GM12878 (cell line): Measurements from ENCODE around the gene UBAP1L. TPM values are rescaled to one million over a fixed set of nuclear protein-coding genes. Genes with fewer than 3 reads are reported as not detected.

ENCODE experiments used
- ATAC-seq: fragments of 200-7000 bp; cut with Tn5 transposase; 3 replicates; pipeline ENCODE4 v1.9.1; 2020; ENCODE audit warnings: mild to moderate bottlenecking, moderate library complexity
- BruUV-seq: library from RNA; stranded (reverse); fragments of 400-500 nt; replicated peaks from 2 replicates; lab custom pipeline; 2021; lab: Mats Ljungman, UMichigan
- CTCF ChIA-PET: fragments of 300-600 bp; sonication (Branson Sonifier 250); formaldehyde crosslinking; extraction: SDS; loops from one replicate; lab custom pipeline; 2021; ENCODE audit warnings: inconsistent platforms; lab: Yijun Ruan, JAX
- POLR2A ChIA-PET: fragments of 350-600 bp; formaldehyde crosslinking; extraction: SDS; loops from one replicate; lab custom pipeline; 2021; ENCODE audit warnings: inconsistent platforms; lab: Charles Lee
- RAD21 ChIA-PET: fragments of 300-600 bp; sonication (Branson Sonifier 250); formaldehyde crosslinking; loops from one replicate; lab custom pipeline; 2023; ENCODE audit warnings: antibody characterized with exemption; ENCODE audit not compliant: unreplicated experiment; lab: Charles Lee
- SMC1A ChIA-PET: fragments of 300-600 bp; sonication (Branson Sonifier 250); formaldehyde crosslinking; loops from one replicate; lab custom pipeline; 2023; ENCODE audit not compliant: unreplicated experiment, uncharacterized antibody; lab: Charles Lee
- DNase-seq: peaks from one replicate; pipeline ENCODE4 v3.0.0-alpha.2; 2011; ENCODE audit warnings: low read depth, low spot score
- FAIRE-seq: peaks from 3 replicates; lab custom pipeline; 2011; peaks lifted over from hg19 to GRCh38; lab: Jason Lieb, UNC
- H2AFZ ChIP-seq: 2 replicates; pipeline ENCODE4 v1.6.0; 2011; ENCODE audit warnings: low read depth, low read length, control low read depth; ENCODE audit not compliant: control insufficient read depth
- H3K27ac ChIP-seq: 2 replicates; pipeline ENCODE4 v1.5.1; 2011; ENCODE audit warnings: control low read depth; ENCODE audit not compliant: control insufficient read depth, insufficient read depth
- H3K27me3 ChIP-seq, 2 experiments: replicated peaks in 1 of 2; 2 replicates each; pipeline versions ENCODE4 v1.6.0 to v1.6.1; 2011; ENCODE audit warnings: low read length in 1 of 2; ENCODE audit not compliant: control insufficient read depth in 2 of 2, insufficient read depth in 2 of 2
- H3K36me3 ChIP-seq, 2 experiments: 2 replicates each; pipeline ENCODE4 v1.5.1; 2011; ENCODE audit warnings: low read length in 1 of 2; ENCODE audit not compliant: control insufficient read depth in 2 of 2, insufficient read depth in 2 of 2
- H3K4me1 ChIP-seq: 2 replicates; pipeline ENCODE4 v1.6.1; 2011; ENCODE audit warnings: mild to moderate bottlenecking, low read length, moderate library complexity, mixed read lengths; ENCODE audit not compliant: control insufficient read depth, insufficient read depth
- H3K4me2 ChIP-seq: 2 replicates; pipeline ENCODE4 v1.6.0; 2011; ENCODE audit warnings: control low read depth; ENCODE audit not compliant: control insufficient read depth, insufficient read depth
- H3K4me3 ChIP-seq: fragments of 200-600 bp; sonication (generic); 2 replicates; pipeline ENCODE4 v1.5.1; 2016
- H3K79me2 ChIP-seq: 2 replicates; pipeline ENCODE4 v1.6.0; 2011; ENCODE audit warnings: low read length; ENCODE audit not compliant: control insufficient read depth, insufficient read depth
- H3K9ac ChIP-seq: 2 replicates; pipeline ENCODE4 v1.8.0; 2011; ENCODE audit warnings: low read length, control low read depth, mixed read lengths; ENCODE audit not compliant: control insufficient read depth, insufficient read depth
- H3K9me3 ChIP-seq: replicated peaks from 3 replicates; pipeline ENCODE4 v1.5.1; 2011; ENCODE audit warnings: mild to moderate bottlenecking, low read length; ENCODE audit not compliant: control insufficient read depth, insufficient read depth
- H4K20me1 ChIP-seq: 2 replicates; pipeline ENCODE4 v1.6.0; 2011; ENCODE audit not compliant: control insufficient read depth, insufficient read depth
- CEBPB ChIP-seq, 2 experiments: fragments of 150-350 bp in 1 of 2; IDR thresholded peaks; 2 replicates each; pipeline ENCODE4 v1.6.1; 2012 to 2014; ENCODE audit warnings: low read depth in 2 of 2, low read length in 2 of 2, borderline replicate concordance in 1 of 2, inconsistent platforms in 1 of 2
- FOXK2 ChIP-seq: fragments of 450-650 bp; IDR thresholded peaks from 2 replicates; pipeline ENCODE4 v1.6.1; 2017; ENCODE audit warnings: mild to moderate bottlenecking, moderate library complexity
- HDAC2 ChIP-seq: fragments of 200-600 bp; sonication (generic); IDR thresholded peaks from 2 replicates; pipeline ENCODE4 v1.6.1; 2017
- RCOR1 ChIP-seq: conservative IDR thresholded peaks from 2 replicates; pipeline ENCODE4 v1.6.1; 2012; ENCODE audit warnings: low read depth, low read length, improper control_type of control experiment
- SUPT20H ChIP-seq: IDR thresholded peaks from 2 replicates; pipeline ENCODE4 v1.6.1; 2011; ENCODE audit warnings: low read depth, mild to moderate bottlenecking, low read length, moderate library complexity, borderline replicate concordance; ENCODE audit not compliant: control insufficient read depth
- ZBED1 ChIP-seq: IDR thresholded peaks from 2 replicates; pipeline ENCODE4 v1.6.1; 2016; ENCODE audit warnings: borderline replicate concordance
- WGBS: methylation state at CpG from one replicate; pipeline ENCODE4 v1.1.6; 2016; ENCODE audit warnings: low lambda C conversion rate; ENCODE audit not compliant: insufficient replicate concordance, insufficient coverage; ENCODE audit errors: missing lambda C conversion rate; 5-methylcytosine and 5-hydroxymethylcytosine counted together
- in situ Hi-C: fragments of 300-500 bp; cut with MboI; formaldehyde crosslinking; loops from 9 replicates; pipeline ENCODE4 v1.14.3; 2018; ENCODE audit warnings: mixed read lengths
- intact Hi-C: fragments of 100-400 bp; cut with micrococcal nuclease; formaldehyde crosslinking; loops from one replicate; pipeline ENCODE4 v1.14.2; 2022; ENCODE audit not compliant: unreplicated experiment
- polyA plus RNA-seq, 11 experiments: library from polyadenylated mRNA; depleted of rRNA in 4 of 11; unstranded in 6 of 11; stranded (reverse) in 5 of 11; fragments of >200 nt; fragmentation: Nextera tagmentation in 4 of 11; fragmentation: Illumina TruSeq in 1 of 11; extraction: Ambion mirVana in 4 of 11; extraction: Trizol in 1 of 11; gene quantifications; 1 replicate in 1 of 11; 2 replicates in 10 of 11; pipeline versions ENCODE4 v1.2.1 to v1.2.3, GENCODE V29; 2011 to 2016; ENCODE audit warnings: inconsistent platforms in 2 of 11, missing spikeins in 2 of 11, low read depth in 1 of 11
- total RNA-seq, 4 experiments: library from RNA; depleted of rRNA in 3 of 4; stranded (reverse); fragments of >200 nt in 3 of 4; fragmentation: Illumina TruSeq in 1 of 4; extraction: Trizol in 1 of 4; gene quantifications; 2 replicates each; pipeline versions ENCODE4 v1.2.1 to v1.2.3, GENCODE V29; 2013 to 2021
- TF ChIP-seq, protein P1 (sequence below): IDR thresholded peaks from 2 replicates; pipeline ENCODE4 v1.6.1; 2012; ENCODE audit warnings: improper control_type of control experiment, low read depth, low read length; ENCODE audit not compliant: insufficient replicate concordance
- TF ChIP-seq, protein P2 (sequence below): IDR thresholded peaks from 2 replicates; pipeline ENCODE4 v1.6.1; 2012; ENCODE audit warnings: low read length, inconsistent platforms

UBAP1L gene
- total and polyA plus RNA-seq, 10 of the 15 experiments (the other 5 are each of a cell fraction or from before 2014, with no cell fraction given), result 0.03 to 2.6 (median 1.0) TPM

DNA sequence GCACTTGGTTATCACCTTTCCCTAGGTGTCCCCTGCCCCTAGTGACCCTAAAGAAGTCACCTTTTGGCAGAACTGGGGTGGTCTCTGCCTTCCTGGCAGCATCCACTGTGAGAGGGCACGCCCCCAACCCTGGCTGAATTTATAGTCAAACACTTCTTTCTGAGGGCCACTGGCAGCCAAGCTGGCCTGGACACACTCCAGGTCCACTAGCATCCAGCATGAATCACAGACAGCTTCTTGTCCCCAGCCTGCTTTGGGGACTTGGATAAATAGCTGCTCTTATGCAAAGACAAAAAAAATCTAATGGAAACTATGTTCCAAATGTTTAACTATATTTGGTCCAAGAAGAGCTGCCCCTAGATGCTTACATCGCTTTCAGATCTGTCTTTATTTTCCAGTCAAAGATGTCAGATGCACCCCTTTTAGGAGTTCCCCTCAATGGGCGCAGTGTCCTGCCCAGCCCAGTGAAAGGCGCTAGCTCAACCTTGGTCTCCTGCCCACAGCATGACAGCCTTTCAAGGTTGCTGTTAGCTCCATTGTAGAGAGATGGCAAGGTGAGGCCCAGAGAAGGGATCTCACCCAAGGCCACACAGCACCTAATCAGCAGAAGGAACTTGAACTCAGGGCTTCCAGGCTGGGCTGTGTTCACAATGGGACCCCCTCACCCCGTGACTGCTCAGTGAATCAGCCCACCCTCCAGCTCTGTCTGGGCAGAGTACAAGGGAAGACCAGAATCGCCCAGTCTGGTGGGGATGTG, 54.2 kb downstream of the UBAP1L start:
- BruUV-seq, result no TSS peak
- H4K20me1 ChIP-seq, result no peaks in the 10 kb centered on the region
- no peak for FAIRE-seq
- H3K4me1 ChIP-seq, result no peaks in the 10 kb centered on the region
- no peaks in the 10 kb centered on the region for H3K36me3 ChIP-seq
- H2AFZ ChIP-seq, result no peak overlapping the region
- no peak overlapping the region for H3K9ac ChIP-seq
- H3K9me3 ChIP-seq, result no peaks in the 10 kb centered on the region
- WGBS, result 36% methylated on average over 6 of the region's 6 CpGs
- no peak overlapping the region for H3K4me2 ChIP-seq
- no peak overlapping the region for H3K4me3 ChIP-seq
- ChIA-PET RAD21 (no interaction called here), POLR2A (interaction anchor here (1.7 kb wide), 1 partner anchor 10 kb away, joined by 5 read pairs; no protein-coding TSS in a partner anchor)
- no peaks in the 10 kb centered on the region for H3K79me2 ChIP-seq
- H3K27me3 ChIP-seq, result no peaks in the 10 kb centered on the region; a peak in 2 of 4 replicates
- no peak for TF ChIP-seq HDAC2
- no peak for TF ChIP-seq ZBED1
- TF ChIP-seq, protein P1, sequence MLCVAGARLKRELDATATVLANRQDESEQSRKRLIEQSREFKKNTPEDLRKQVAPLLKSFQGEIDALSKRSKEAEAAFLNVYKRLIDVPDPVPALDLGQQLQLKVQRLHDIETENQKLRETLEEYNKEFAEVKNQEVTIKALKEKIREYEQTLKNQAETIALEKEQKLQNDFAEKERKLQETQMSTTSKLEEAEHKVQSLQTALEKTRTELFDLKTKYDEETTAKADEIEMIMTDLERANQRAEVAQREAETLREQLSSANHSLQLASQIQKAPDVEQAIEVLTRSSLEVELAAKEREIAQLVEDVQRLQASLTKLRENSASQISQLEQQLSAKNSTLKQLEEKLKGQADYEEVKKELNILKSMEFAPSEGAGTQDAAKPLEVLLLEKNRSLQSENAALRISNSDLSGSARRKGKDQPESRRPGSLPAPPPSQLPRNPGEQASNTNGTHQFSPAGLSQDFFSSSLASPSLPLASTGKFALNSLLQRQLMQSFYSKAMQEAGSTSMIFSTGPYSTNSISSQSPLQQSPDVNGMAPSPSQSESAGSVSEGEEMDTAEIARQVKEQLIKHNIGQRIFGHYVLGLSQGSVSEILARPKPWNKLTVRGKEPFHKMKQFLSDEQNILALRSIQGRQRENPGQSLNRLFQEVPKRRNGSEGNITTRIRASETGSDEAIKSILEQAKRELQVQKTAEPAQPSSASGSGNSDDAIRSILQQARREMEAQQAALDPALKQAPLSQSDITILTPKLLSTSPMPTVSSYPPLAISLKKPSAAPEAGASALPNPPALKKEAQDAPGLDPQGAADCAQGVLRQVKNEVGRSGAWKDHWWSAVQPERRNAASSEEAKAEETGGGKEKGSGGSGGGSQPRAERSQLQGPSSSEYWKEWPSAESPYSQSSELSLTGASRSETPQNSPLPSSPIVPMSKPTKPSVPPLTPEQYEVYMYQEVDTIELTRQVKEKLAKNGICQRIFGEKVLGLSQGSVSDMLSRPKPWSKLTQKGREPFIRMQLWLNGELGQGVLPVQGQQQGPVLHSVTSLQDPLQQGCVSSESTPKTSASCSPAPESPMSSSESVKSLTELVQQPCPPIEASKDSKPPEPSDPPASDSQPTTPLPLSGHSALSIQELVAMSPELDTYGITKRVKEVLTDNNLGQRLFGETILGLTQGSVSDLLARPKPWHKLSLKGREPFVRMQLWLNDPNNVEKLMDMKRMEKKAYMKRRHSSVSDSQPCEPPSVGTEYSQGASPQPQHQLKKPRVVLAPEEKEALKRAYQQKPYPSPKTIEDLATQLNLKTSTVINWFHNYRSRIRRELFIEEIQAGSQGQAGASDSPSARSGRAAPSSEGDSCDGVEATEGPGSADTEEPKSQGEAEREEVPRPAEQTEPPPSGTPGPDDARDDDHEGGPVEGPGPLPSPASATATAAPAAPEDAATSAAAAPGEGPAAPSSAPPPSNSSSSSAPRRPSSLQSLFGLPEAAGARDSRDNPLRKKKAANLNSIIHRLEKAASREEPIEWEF, result no peak
- no peak for TF ChIP-seq RCOR1
- no peak for TF ChIP-seq SUPT20H
- TF ChIP-seq, protein P2, sequence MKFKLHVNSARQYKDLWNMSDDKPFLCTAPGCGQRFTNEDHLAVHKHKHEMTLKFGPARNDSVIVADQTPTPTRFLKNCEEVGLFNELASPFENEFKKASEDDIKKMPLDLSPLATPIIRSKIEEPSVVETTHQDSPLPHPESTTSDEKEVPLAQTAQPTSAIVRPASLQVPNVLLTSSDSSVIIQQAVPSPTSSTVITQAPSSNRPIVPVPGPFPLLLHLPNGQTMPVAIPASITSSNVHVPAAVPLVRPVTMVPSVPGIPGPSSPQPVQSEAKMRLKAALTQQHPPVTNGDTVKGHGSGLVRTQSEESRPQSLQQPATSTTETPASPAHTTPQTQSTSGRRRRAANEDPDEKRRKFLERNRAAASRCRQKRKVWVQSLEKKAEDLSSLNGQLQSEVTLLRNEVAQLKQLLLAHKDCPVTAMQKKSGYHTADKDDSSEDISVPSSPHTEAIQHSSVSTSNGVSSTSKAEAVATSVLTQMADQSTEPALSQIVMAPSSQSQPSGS, result no peak
- no peak for TF ChIP-seq CEBPB (IDR thresholded peaks at IDR 0.05; ENCODE audit: borderline replicate concordance in 1 of 2, low read depth in 2 of 2, low read length in 2 of 2)
- no peak for TF ChIP-seq FOXK2
- TF ChIP-seq, all 136 proteins: peak for 0
- intact Hi-C loops (no loop called here), in situ Hi-C loops (no loop called here)
- no peak overlapping the region for H3K27ac ChIP-seq
- ATAC-seq (no peak), DNase-seq (no peak)
- CTCF ChIA-PET, result interaction anchor here (0.8 to 3.6 kb wide), 4 partner anchors 9 to 41 kb away, joined by 3 to 12 read pairs (median 4); no protein-coding TSS in a partner anchor
- SMC1A ChIA-PET, result interaction anchor here (1.0 to 2.0 kb wide), 2 partner anchors 9 to 22 kb away, joined by 3 to 5 read pairs; no protein-coding TSS in a partner anchor
